Immature natural killer cell (primary cell): ENCODE data around the gene CILP2. TPM values are rescaled to one million over a fixed set of nuclear protein-coding genes. Genes with fewer than 3 reads are reported as not detected.

ENCODE experiments used
- DNase-seq, 3 donors: peaks; one replicate each; pipeline ENCODE4 v3.0.0; 2022; ENCODE audit warnings: mixed read lengths in 1 of 3
- H3K27ac Mint-ChIP-seq, 6 donors: one replicate each; pipeline ENCODE4 v1.8.0; 2020; ENCODE audit warnings: mixed read lengths in 6 of 6, mild to moderate bottlenecking in 5 of 6, inconsistent platforms in 4 of 6, moderate library complexity in 3 of 6
- H3K27me3 Mint-ChIP-seq, 3 donors: one replicate each; pipeline ENCODE4 v1.8.0; 2020 to 2021; ENCODE audit warnings: low read depth in 3 of 3, mild to moderate bottlenecking in 3 of 3, mixed read lengths in 3 of 3, moderate library complexity in 3 of 3, inconsistent platforms in 1 of 3
- H3K36me3 Mint-ChIP-seq, 3 donors: one replicate each; pipeline ENCODE4 v1.8.0; 2020; ENCODE audit warnings: mixed read lengths in 3 of 3, inconsistent platforms in 2 of 3, mild to moderate bottlenecking in 2 of 3
- H3K4me1 Mint-ChIP-seq, 2 donors: one replicate each; pipeline ENCODE4 v1.8.0; 2020; ENCODE audit warnings: inconsistent platforms in 2 of 2, mild to moderate bottlenecking in 2 of 2, mixed read lengths in 2 of 2, moderate library complexity in 1 of 2
- H3K4me3 Mint-ChIP-seq, 5 donors: one replicate each; pipeline ENCODE4 v1.8.0; 2020; ENCODE audit warnings: mild to moderate bottlenecking in 5 of 5, mixed read lengths in 5 of 5, inconsistent platforms in 3 of 5, moderate library complexity in 3 of 5
- H3K9me3 Mint-ChIP-seq, 6 donors: one replicate each; pipeline ENCODE4 v1.8.0; 2020; ENCODE audit warnings: mild to moderate bottlenecking in 6 of 6, mixed read lengths in 6 of 6, inconsistent platforms in 4 of 6, moderate library complexity in 3 of 6
- polyA plus RNA-seq, 3 donors: library from polyadenylated mRNA; unstranded; fragments of 300-500 nt; fragmentation: Illumina TruSeq; gene quantifications; one replicate each; pipeline ENCODE4 v1.2.3, GENCODE V29; 2021

CILP2 gene
- polyA plus RNA-seq, 3 donors from 2014 or later = not detected

GRCh38 chr19:19514215-19514657 is 23.8 kb upstream of the CILP2 start:
- Mint-ChIP-seq H3K4me3 (peak overlapping the region; percentile 10 to 81 (median 72)), H3K4me1 (peaks cover 22 to 29% of the 10 kb centered on the region in 2 donors), H3K27ac (no peak overlapping the region), H3K27me3 (peaks cover 3 to 7% (median 4%) of the 10 kb centered on the region in 3 donors), H3K36me3 (peaks cover 0 to 2% (median 0%) of the 10 kb centered on the region in 3 donors), H3K9me3 (no peaks in the 10 kb centered on the region)
- DNase-seq = peak in 1 of 3 donors; percentile 24

- Mint-ChIP-seq H3K27ac (peak within 1 kb of the TSS; percentile 89 to 96 (median 93)), H3K4me3 (peak within 1 kb of the TSS; percentile 91 to 98 (median 95)), H3K27me3 (peaks cover 0 to 8% (median 4%) of the 10 kb centered on the region in 3 donors), H3K36me3 (peaks cover 0 to 4% (median 0%) of the 10 kb centered on the region in 3 donors), H3K4me1 (peaks cover 26 to 33% of the 10 kb centered on the region in 2 donors), H3K9me3 (no peaks in the 10 kb centered on the region)
- no peak for DNase-seq
Measured at GRCh38 chr19:19514881-19515641, 23.0 kb upstream of the CILP2 start, which contains the start of gene TSSK6. Gene TSSK6 (minus strand): TSS chr19:19515548. CDS start chr19:19515427, 121 bp downstream.

- no peaks in the 10 kb centered on the region for H3K9me3 Mint-ChIP-seq
- H3K4me3 Mint-ChIP-seq = peak within 1 kb of the TSS; percentile 91 to 98 (median 95)
- peak; percentile 93 to 94 (median 94) for DNase-seq
- peaks cover 29 to 41% of the 10 kb centered on the region in 2 donors for H3K4me1 Mint-ChIP-seq
- peaks cover 0 to 6% (median 0%) of the 10 kb centered on the region in 3 donors for H3K36me3 Mint-ChIP-seq
- peak within 1 kb of the TSS; percentile 89 to 96 (median 93) for H3K27ac Mint-ChIP-seq
- H3K27me3 Mint-ChIP-seq = peaks cover 0 to 9% (median 4%) of the 10 kb centered on the region in 3 donors
Measured at GRCh38 chr19:19515642-19516519, 22.2 kb upstream of the CILP2 start, which contains the start of gene NDUFA13. Gene NDUFA13 (plus strand): TSS chr19:19516225. CDS start chr19:19516239, 14 bp downstream.

GRCh38 chr19:19517235-19517619 is 20.8 kb upstream of the CILP2 start:
- Mint-ChIP-seq H3K27ac (peak overlapping the region in 3 of 6 donors; percentile 20 to 91 (median 29)), H3K4me1 (peaks cover 29 to 44% of the 10 kb centered on the region in 2 donors)

GRCh38 chr19:19520989-19521388 is 17.1 kb upstream of the CILP2 start:
- H3K4me3 Mint-ChIP-seq = no peak overlapping the region
- H3K27ac Mint-ChIP-seq = no peak overlapping the region
- peaks cover 26 to 47% of the 10 kb centered on the region in 2 donors for H3K4me1 Mint-ChIP-seq

More at GRCh38 chr19:19517235-19517619, 20.8 kb upstream of the CILP2 start:
- Mint-ChIP-seq H3K9me3 (no peaks in the 10 kb centered on the region), H3K4me3 (peak overlapping the region; percentile 10 to 98 (median 94)), H3K36me3 (peaks cover 0 to 9% (median 0%) of the 10 kb centered on the region in 3 donors), H3K27me3 (peaks cover 0 to 11% (median 3%) of the 10 kb centered on the region in 3 donors)
- no peak for DNase-seq

GRCh38 chr19:19523177-19523576 is 14.9 kb upstream of the CILP2 start:
- Mint-ChIP-seq H3K4me1 (peaks cover 13 to 25% of the 10 kb centered on the region in 2 donors), H3K36me3 (peaks cover 0 to 12% (median 6%) of the 10 kb centered on the region in 3 donors), H3K27me3 (peaks cover 0 to 11% (median 7%) of the 10 kb centered on the region in 3 donors), H3K27ac (no peak overlapping the region), H3K9me3 (no peaks in the 10 kb centered on the region), H3K4me3 (no peak overlapping the region)
- no peak for DNase-seq

More at GRCh38 chr19:19520989-19521388, 17.1 kb upstream of the CILP2 start:
- Mint-ChIP-seq H3K27me3 (peaks cover 0 to 11% (median 9%) of the 10 kb centered on the region in 3 donors), H3K9me3 (no peaks in the 10 kb centered on the region), H3K36me3 (peaks cover 0 to 9% (median 6%) of the 10 kb centered on the region in 3 donors)
- DNase-seq = no peak

- Mint-ChIP-seq H3K4me1 (peaks cover 13 to 23% of the 10 kb centered on the region in 2 donors), H3K4me3 (no peak overlapping the region), H3K27ac (no peak overlapping the region), H3K27me3 (peaks cover 0 to 11% (median 10%) of the 10 kb centered on the region in 3 donors), H3K9me3 (no peaks in the 10 kb centered on the region), H3K36me3 (peaks cover 0 to 12% (median 6%) of the 10 kb centered on the region in 3 donors)
- no peak for DNase-seq
Measured at GRCh38 chr19:19524053-19524452, 14.0 kb upstream of the CILP2 start.

GRCh38 chr19:19525611-19526380 is 12.3 kb upstream of the CILP2 start:
- H3K4me3 Mint-ChIP-seq = no peak overlapping the region
- H3K36me3 Mint-ChIP-seq = peaks cover 0 to 7% (median 6%) of the 10 kb centered on the region in 3 donors
- H3K27me3 Mint-ChIP-seq = peaks cover 0 to 15% (median 10%) of the 10 kb centered on the region in 3 donors
- no peak for DNase-seq
- H3K27ac Mint-ChIP-seq = no peak overlapping the region
- H3K4me1 Mint-ChIP-seq = peaks cover 4 to 10% of the 10 kb centered on the region in 2 donors
- no peaks in the 10 kb centered on the region for H3K9me3 Mint-ChIP-seq

- no peak overlapping the region for H3K27ac Mint-ChIP-seq
- no peak overlapping the region for H3K4me3 Mint-ChIP-seq
- DNase-seq = no peak
- peaks cover 0 to 6% (median 3%) of the 10 kb centered on the region in 3 donors for H3K36me3 Mint-ChIP-seq
- H3K4me1 Mint-ChIP-seq = peaks cover 3 to 6% of the 10 kb centered on the region in 2 donors
- no peaks in the 10 kb centered on the region for H3K9me3 Mint-ChIP-seq
- H3K27me3 Mint-ChIP-seq = peaks cover 0 to 13% (median 12%) of the 10 kb centered on the region in 3 donors
Measured at GRCh38 chr19:19526581-19527370, 11.3 kb upstream of the CILP2 start.

- Mint-ChIP-seq H3K27ac (no peak overlapping the region), H3K4me3 (no peak overlapping the region), H3K27me3 (peaks cover 0 to 16% (median 12%) of the 10 kb centered on the region in 3 donors)
Measured at GRCh38 chr19:19527371-19527656, 10.8 kb upstream of the CILP2 start.

GRCh38 chr19:19527674-19528625 is 10.1 kb upstream of the CILP2 start:
- Mint-ChIP-seq H3K27me3 (peaks cover 0 to 16% (median 10%) of the 10 kb centered on the region in 3 donors), H3K27ac (no peak overlapping the region), H3K4me3 (no peak overlapping the region), H3K4me1 (peaks cover 2 to 8% of the 10 kb centered on the region in 2 donors), H3K36me3 (peaks cover 0 to 3% (median 1%) of the 10 kb centered on the region in 3 donors), H3K9me3 (no peaks in the 10 kb centered on the region)
- no peak for DNase-seq

More at GRCh38 chr19:19527371-19527656, 10.8 kb upstream of the CILP2 start:
- no peak for DNase-seq
- H3K4me1 Mint-ChIP-seq = peaks cover 6 to 11% of the 10 kb centered on the region in 2 donors
- H3K9me3 Mint-ChIP-seq = no peaks in the 10 kb centered on the region
- H3K36me3 Mint-ChIP-seq = peaks cover 0 to 6% (median 3%) of the 10 kb centered on the region in 3 donors
